Testis (tissue), 3 donors: ENCODE results near the gene ATP10A. TPM values are rescaled to one million over a fixed set of nuclear protein-coding genes. Genes with fewer than 3 reads are reported as not detected.
A peak's percentile ranks its signal among the peaks of the same experiment; 100 is the strongest.

Experiments used
- DNase-seq: peaks from one replicate; pipeline ENCODE4 v3.0.0-alpha.2; 2019
- H3K27ac ChIP-seq, 2 donors: fragments of 200-600 bp; sonication (generic); one replicate each; pipeline ENCODE4 v1.5.1; 2019
- H3K27me3 ChIP-seq: fragments of 200-600 bp; sonication (generic); one replicate; pipeline ENCODE4 v1.5.1; 2019
- H3K36me3 ChIP-seq: fragments of 200-600 bp; sonication (generic); one replicate; pipeline ENCODE4 v1.5.1; 2017; ENCODE audit warnings: low read depth; ENCODE audit errors: missing control alignments
- H3K4me1 ChIP-seq: fragments of 200-600 bp; sonication (generic); one replicate; pipeline ENCODE4 v1.5.1; 2019
- H3K4me3 ChIP-seq, 2 donors: fragments of 200-600 bp; sonication (generic); one replicate each; pipeline ENCODE4 v1.5.1; 2017 to 2019
- H3K9me3 ChIP-seq: fragments of 200-600 bp; sonication (generic); one replicate; pipeline ENCODE4 v1.5.1; 2017
- POLR2A ChIP-seq: fragments of 450-650 bp; IDR thresholded peaks from one replicate; pipeline ENCODE4 v1.6.1; 2017; ENCODE audit warnings: antibody characterized with exemption, mild to moderate bottlenecking, moderate library complexity
- WGBS, 2 donors: methylation state at CpG; one replicate each; pipeline ENCODE4 v1.1.5; 2018; 5-methylcytosine and 5-hydroxymethylcytosine counted together
- intact Hi-C: fragments of 100-400 bp; cut with DNase I; formaldehyde crosslinking; loops from one replicate; pipeline ENCODE4 v1.15.1; 2023; ENCODE audit warnings: low total_unique reads
- polyA plus RNA-seq: library from polyadenylated mRNA; stranded (reverse); fragments of 350-450 nt; fragmentation: Illumina TruSeq; extraction: RNeasy Lipid Tissue Mini Kit (QIAGEN cat#74804); gene quantifications from one replicate; pipeline ENCODE4 v1.2.3, GENCODE V29; 2014; ENCODE audit warnings: low read depth, low replicate concordance; ENCODE audit not compliant: insufficient read depth
- total RNA-seq, 2 donors: library from RNA; depleted of rRNA; stranded (reverse); fragments of >200 nt; gene quantifications; one replicate each; pipeline ENCODE4 v1.2.3, GENCODE V29; 2016
- TF ChIP-seq, protein P1 (sequence below), 3 experiments: fragments of 450-650 bp in 2 of 3; fragments of 200-600 bp in 1 of 3; sonication (generic) in 1 of 3; IDR thresholded peaks; one replicate each; pipeline ENCODE4 v1.5.1; 2016 to 2019; ENCODE audit warnings: antibody characterized with exemption in 3 of 3, mild to moderate bottlenecking in 2 of 3, moderate library complexity in 1 of 3

Gene ATP10A
- total and polyA plus RNA-seq, 3 donors from 2014 or later = 13.6 to 26.5 (median 22.8) TPM

- TF ChIP-seq POLR2A = no peak
- TF ChIP-seq, protein P1, sequence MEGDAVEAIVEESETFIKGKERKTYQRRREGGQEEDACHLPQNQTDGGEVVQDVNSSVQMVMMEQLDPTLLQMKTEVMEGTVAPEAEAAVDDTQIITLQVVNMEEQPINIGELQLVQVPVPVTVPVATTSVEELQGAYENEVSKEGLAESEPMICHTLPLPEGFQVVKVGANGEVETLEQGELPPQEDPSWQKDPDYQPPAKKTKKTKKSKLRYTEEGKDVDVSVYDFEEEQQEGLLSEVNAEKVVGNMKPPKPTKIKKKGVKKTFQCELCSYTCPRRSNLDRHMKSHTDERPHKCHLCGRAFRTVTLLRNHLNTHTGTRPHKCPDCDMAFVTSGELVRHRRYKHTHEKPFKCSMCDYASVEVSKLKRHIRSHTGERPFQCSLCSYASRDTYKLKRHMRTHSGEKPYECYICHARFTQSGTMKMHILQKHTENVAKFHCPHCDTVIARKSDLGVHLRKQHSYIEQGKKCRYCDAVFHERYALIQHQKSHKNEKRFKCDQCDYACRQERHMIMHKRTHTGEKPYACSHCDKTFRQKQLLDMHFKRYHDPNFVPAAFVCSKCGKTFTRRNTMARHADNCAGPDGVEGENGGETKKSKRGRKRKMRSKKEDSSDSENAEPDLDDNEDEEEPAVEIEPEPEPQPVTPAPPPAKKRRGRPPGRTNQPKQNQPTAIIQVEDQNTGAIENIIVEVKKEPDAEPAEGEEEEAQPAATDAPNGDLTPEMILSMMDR (IDR thresholded peaks at IDR 0.05) = no peak
- DNase-seq = no peak
- Histone ChIP-seq H3K27me3 (no peaks in the 10 kb centered on the region), H3K4me3 (no peak overlapping the region), H3K9me3 (no peaks in the 10 kb centered on the region), H3K27ac (peak overlapping the region; percentile 4 to 36), H3K4me1 (peaks cover 34% of the 10 kb centered on the region), H3K36me3 (no peaks in the 10 kb centered on the region)
- intact Hi-C loops = no loop called here
- 33 to 57% methylated on average over 5 to 6 of the region's 6 CpGs for WGBS, 2 donors
Measured at GRCh38 chr15:25795712-25796111, 67.4 kb downstream of the ATP10A start.

GRCh38 chr15:25795061-25795460 is 68.1 kb downstream of the ATP10A start:
- no peaks in the 10 kb centered on the region for H3K36me3 ChIP-seq
- intact Hi-C loops = no loop called here
- WGBS, 2 donors = 81% methylated on average over 9 of the region's 9 CpGs
- H3K27me3 ChIP-seq = no peaks in the 10 kb centered on the region
- no peak for DNase-seq
- H3K9me3 ChIP-seq = no peaks in the 10 kb centered on the region
- H3K27ac ChIP-seq = peak overlapping the region in 1 of 2 donors; percentile 4
- no peak overlapping the region for H3K4me3 ChIP-seq
- no peak for TF ChIP-seq POLR2A
- TF ChIP-seq, protein P1 (IDR thresholded peaks at IDR 0.05) = no peak
- H3K4me1 ChIP-seq = peaks cover 34% of the 10 kb centered on the region

DNA sequence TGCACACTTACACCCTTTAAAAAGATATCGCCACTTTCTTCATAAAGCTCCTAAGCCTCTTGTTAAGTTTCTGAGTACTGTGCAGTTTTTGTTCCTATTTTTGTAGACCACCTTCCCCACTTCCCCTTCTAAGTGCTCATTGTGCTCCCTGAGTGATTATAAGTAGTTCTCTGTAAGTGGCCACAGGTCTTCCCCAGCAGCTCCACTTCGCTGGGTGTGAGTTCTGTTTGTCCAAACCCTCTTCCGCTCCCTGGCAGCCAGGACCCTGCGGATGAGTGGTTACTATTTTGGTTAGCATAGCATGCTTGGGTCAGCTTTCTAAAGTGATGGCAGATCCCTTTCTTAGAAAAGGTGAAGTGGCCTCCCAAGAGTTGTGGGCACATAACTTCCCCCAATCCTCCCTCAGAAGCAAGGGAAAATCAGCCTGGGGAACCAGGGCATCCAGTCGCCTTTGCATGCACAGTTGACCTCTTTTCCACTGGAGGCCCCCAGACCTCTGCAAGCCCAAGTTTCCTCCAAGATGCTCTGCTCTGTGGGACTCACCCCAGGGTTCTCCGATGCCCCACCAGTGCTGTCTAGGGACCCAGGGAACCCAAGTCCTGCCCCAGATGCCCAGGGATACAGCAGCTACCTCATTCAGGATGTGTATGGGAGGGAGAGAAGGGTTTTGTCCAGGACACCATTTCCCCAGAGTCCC is 69.6 kb downstream of the ATP10A start:
- no peaks in the 10 kb centered on the region for H3K9me3 ChIP-seq
- intact Hi-C loops = no loop called here
- peaks cover 37% of the 10 kb centered on the region for H3K4me1 ChIP-seq
- H3K27ac ChIP-seq = no peak overlapping the region
- 89 to 91% methylated on average over 6 of the region's 6 CpGs for WGBS, 2 donors
- no peaks in the 10 kb centered on the region for H3K36me3 ChIP-seq
- no peak overlapping the region for H3K4me3 ChIP-seq
- no peak for DNase-seq
- no peaks in the 10 kb centered on the region for H3K27me3 ChIP-seq
- TF ChIP-seq POLR2A = no peak
- TF ChIP-seq, protein P1 (IDR thresholded peaks at IDR 0.05) = no peak

DNA sequence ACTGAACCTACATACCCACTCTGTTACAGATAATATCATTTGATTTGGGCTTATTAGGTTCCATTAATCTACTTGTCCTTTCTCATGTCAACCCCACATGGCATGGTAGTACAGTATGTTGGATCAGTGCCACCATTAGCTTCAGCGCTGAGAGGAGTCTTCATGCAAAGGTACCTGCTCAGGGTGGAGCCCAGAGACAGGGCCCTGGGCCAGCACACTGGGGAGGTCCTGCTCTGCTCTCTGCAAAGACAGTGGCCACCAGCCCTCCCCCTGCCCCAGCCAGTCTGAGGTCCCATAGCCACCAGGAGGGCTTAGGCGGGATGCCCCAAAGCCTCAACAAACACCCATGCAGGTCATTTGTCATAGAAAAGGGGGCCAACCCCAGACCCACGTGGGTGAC is 71.0 kb downstream of the ATP10A start:
- intact Hi-C loops = no loop called here
- whole genome bisulfite sequencing, 2 donors = 60 to 70% methylated on average over 2 to 3 of the region's 3 CpGs
- Histone ChIP-seq H3K27ac (no peak overlapping the region), H3K36me3 (no peaks in the 10 kb centered on the region), H3K4me1 (peaks cover 31% of the 10 kb centered on the region), H3K4me3 (no peak overlapping the region), H3K9me3 (no peaks in the 10 kb centered on the region), H3K27me3 (no peaks in the 10 kb centered on the region)
- no peak for DNase-seq
- no peak for TF ChIP-seq POLR2A
- TF ChIP-seq, protein P1 (IDR thresholded peaks at IDR 0.05) = no peak
